GM12878 (cell line): ENCODE results near the gene MIF. TPM values are rescaled to one million over a fixed set of nuclear protein-coding genes. Genes with fewer than 3 reads are reported as not detected.

Experiments used
- polyA plus RNA-seq, 11 experiments: library from polyadenylated mRNA; depleted of rRNA in 4 of 11; unstranded in 6 of 11; stranded (reverse) in 5 of 11; fragments of >200 nt; fragmentation: Nextera tagmentation in 4 of 11; fragmentation: Illumina TruSeq in 1 of 11; extraction: Ambion mirVana in 4 of 11; extraction: Trizol in 1 of 11; gene quantifications; 1 replicate in 1 of 11; 2 replicates in 10 of 11; pipeline versions ENCODE4 v1.2.1 to v1.2.3, GENCODE V29; 2011 to 2016; ENCODE audit warnings: inconsistent platforms in 2 of 11, missing spikeins in 2 of 11, low read depth in 1 of 11
- small RNA-seq: library from RNA; depleted of rRNA; stranded (forward); fragments of <200 nt; gene quantifications from one replicate; pipeline ENCODE3, GENCODE V24; 2014
- total RNA-seq, 4 experiments: library from RNA; depleted of rRNA in 3 of 4; stranded (reverse); fragments of >200 nt in 3 of 4; fragmentation: Illumina TruSeq in 1 of 4; extraction: Trizol in 1 of 4; gene quantifications; 2 replicates each; pipeline versions ENCODE4 v1.2.1 to v1.2.3, GENCODE V29; 2013 to 2021

The MIF gene
- total and polyA plus RNA-seq, 10 of the 15 experiments (the other 5 are each of a cell fraction or from before 2014, with no cell fraction given), result 37.7 to 2,972 (median 766) TPM

Small RNA genes lying within 50 kb of the gene (small RNA-seq; reads per million reads assigned to genes)
- gene RN7SL268P, result not detected

Other genes starting within 250 kb of the MIF start
Only the 7 nearest of the 15 such genes appear.
- 167 and 177 TPM in 2 replicates for gene SMARCB1, start 107.4 kb upstream of the MIF start, total RNA-seq (2014; rRNA removed)
- 108 and 112 TPM in 2 replicates for gene SMARCB1, start 107.4 kb upstream of the MIF start, total RNA-seq (2014; rRNA removed; fragmentation: Illumina TruSeq; extraction: Trizol)
- 179 and 185 TPM in 2 replicates for gene SMARCB1, start 107.4 kb upstream of the MIF start, total RNA-seq (2021)
- 183 and 187 TPM in 2 replicates for gene SMARCB1, start 107.4 kb upstream of the MIF start, polyA plus RNA-seq (2011; rRNA removed)
- gene SMARCB1, start 107.4 kb upstream of the MIF start, polyA plus RNA-seq (2014; fragmentation: Illumina TruSeq; extraction: Trizol), result 130 and 198 TPM in 2 replicates
- gene SMARCB1, start 107.4 kb upstream of the MIF start, polyA plus RNA-seq (2014; fragmentation: Nextera tagmentation; extraction: Ambion mirVana), result 10 to 100 TPM in 1 of 2 experiments, 1 to 10 TPM in 1; 9.1 to 17.9 TPM
- 215 and 239 TPM in 2 replicates for gene SMARCB1, start 107.4 kb upstream of the MIF start, polyA plus RNA-seq (2014; rRNA removed)
- 100 to 1,000 TPM; 192 to 207 TPM for gene SMARCB1, start 107.4 kb upstream of the MIF start, polyA plus RNA-seq (2016; fragmentation: Nextera tagmentation; extraction: Ambion mirVana)
- gene DERL3, start 55.4 kb upstream of the MIF start, total RNA-seq (2014; rRNA removed), result 14.6 and 21.0 TPM in 2 replicates
- gene DERL3, start 55.4 kb upstream of the MIF start, total RNA-seq (2014; rRNA removed; fragmentation: Illumina TruSeq; extraction: Trizol), result 8.7 and 9.4 TPM in 2 replicates
- gene DERL3, start 55.4 kb upstream of the MIF start, total RNA-seq (2021), result 17.4 and 19.4 TPM in 2 replicates
- gene DERL3, start 55.4 kb upstream of the MIF start, polyA plus RNA-seq (2011; rRNA removed), result 2.1 and 5.2 TPM in 2 replicates
- gene DERL3, start 55.4 kb upstream of the MIF start, polyA plus RNA-seq (2014; fragmentation: Illumina TruSeq; extraction: Trizol), result 2.3 and 7.4 TPM in 2 replicates
- 1 to 10 TPM; 4.1 to 6.4 TPM for gene DERL3, start 55.4 kb upstream of the MIF start, polyA plus RNA-seq (2014; fragmentation: Nextera tagmentation; extraction: Ambion mirVana)
- 28.1 and 29.7 TPM in 2 replicates for gene DERL3, start 55.4 kb upstream of the MIF start, polyA plus RNA-seq (2014; rRNA removed)
- 10 to 100 TPM; 49.1 to 52.4 TPM for gene DERL3, start 55.4 kb upstream of the MIF start, polyA plus RNA-seq (2016; fragmentation: Nextera tagmentation; extraction: Ambion mirVana)
- 10.5 and 13.0 TPM in 2 replicates for gene SLC2A11, start 36.5 kb upstream of the MIF start, total RNA-seq (2014; rRNA removed)
- gene SLC2A11, start 36.5 kb upstream of the MIF start, total RNA-seq (2014; rRNA removed; fragmentation: Illumina TruSeq; extraction: Trizol), result 8.1 and 8.9 TPM in 2 replicates
- 12.2 and 15.7 TPM in 2 replicates for gene SLC2A11, start 36.5 kb upstream of the MIF start, total RNA-seq (2021)
- 7.5 and 8.4 TPM in 2 replicates for gene SLC2A11, start 36.5 kb upstream of the MIF start, polyA plus RNA-seq (2011; rRNA removed)
- gene SLC2A11, start 36.5 kb upstream of the MIF start, polyA plus RNA-seq (2014; fragmentation: Illumina TruSeq; extraction: Trizol), result 8.6 and 13.3 TPM in 2 replicates
- 1 to 10 TPM in 1 of 2 experiments, under 1 TPM in 1; 0.98 to 2.9 TPM for gene SLC2A11, start 36.5 kb upstream of the MIF start, polyA plus RNA-seq (2014; fragmentation: Nextera tagmentation; extraction: Ambion mirVana)
- gene SLC2A11, start 36.5 kb upstream of the MIF start, polyA plus RNA-seq (2014; rRNA removed), result 17.7 and 18.3 TPM in 2 replicates
- 1 to 10 TPM; 8.0 TPM for gene SLC2A11, start 36.5 kb upstream of the MIF start, polyA plus RNA-seq (2016; fragmentation: Nextera tagmentation; extraction: Ambion mirVana)
- gene GSTT2B, start 66.8 kb downstream of the MIF start, total RNA-seq (2014; rRNA removed), result not detected in 2 replicates
- gene GSTT2B, start 66.8 kb downstream of the MIF start, total RNA-seq (2014; rRNA removed; fragmentation: Illumina TruSeq; extraction: Trizol), result not detected in 2 replicates
- 0.21 TPM in 1 of 2 replicates, not detected in the other for gene GSTT2B, start 66.8 kb downstream of the MIF start, total RNA-seq (2021)
- gene GSTT2B, start 66.8 kb downstream of the MIF start, polyA plus RNA-seq (2011; rRNA removed), result 0.15 TPM in 1 of 2 replicates, not detected in the other
- gene GSTT2B, start 66.8 kb downstream of the MIF start, polyA plus RNA-seq (2014; fragmentation: Illumina TruSeq; extraction: Trizol), result not detected in 2 replicates
- gene GSTT2B, start 66.8 kb downstream of the MIF start, polyA plus RNA-seq (2014; fragmentation: Nextera tagmentation; extraction: Ambion mirVana), result not detected
- gene GSTT2B, start 66.8 kb downstream of the MIF start, polyA plus RNA-seq (2014; rRNA removed), result not detected in 2 replicates
- gene GSTT2B, start 66.8 kb downstream of the MIF start, polyA plus RNA-seq (2016; fragmentation: Nextera tagmentation; extraction: Ambion mirVana), result under 1 TPM in 1 of 2 experiments, not detected in 1; 0.29 TPM
- gene DDTL, start 72.5 kb downstream of the MIF start, total RNA-seq (2014; rRNA removed), result 1.4 and 1.7 TPM in 2 replicates
- not detected in 2 replicates for gene DDTL, start 72.5 kb downstream of the MIF start, total RNA-seq (2014; rRNA removed; fragmentation: Illumina TruSeq; extraction: Trizol)
- not detected in 2 replicates for gene DDTL, start 72.5 kb downstream of the MIF start, total RNA-seq (2021)
- gene DDTL, start 72.5 kb downstream of the MIF start, polyA plus RNA-seq (2011; rRNA removed), result 0.05 TPM in 1 of 2 replicates, not detected in the other
- not detected in 2 replicates for gene DDTL, start 72.5 kb downstream of the MIF start, polyA plus RNA-seq (2014; fragmentation: Illumina TruSeq; extraction: Trizol)
- gene DDTL, start 72.5 kb downstream of the MIF start, polyA plus RNA-seq (2014; fragmentation: Nextera tagmentation; extraction: Ambion mirVana), result 1 to 10 TPM in 1 of 2 experiments, under 1 TPM in 1; 0.74 to 2.2 TPM
- 0.83 and 2.2 TPM in 2 replicates for gene DDTL, start 72.5 kb downstream of the MIF start, polyA plus RNA-seq (2014; rRNA removed)
- 1 to 10 TPM; 3.8 to 4.0 TPM for gene DDTL, start 72.5 kb downstream of the MIF start, polyA plus RNA-seq (2016; fragmentation: Nextera tagmentation; extraction: Ambion mirVana)
- gene DDT, start 80.1 kb downstream of the MIF start, total RNA-seq (2014; rRNA removed), result 245 and 263 TPM in 2 replicates
- 55.1 and 56.5 TPM in 2 replicates for gene DDT, start 80.1 kb downstream of the MIF start, total RNA-seq (2014; rRNA removed; fragmentation: Illumina TruSeq; extraction: Trizol)
- 177 and 181 TPM in 2 replicates for gene DDT, start 80.1 kb downstream of the MIF start, total RNA-seq (2021)
- gene DDT, start 80.1 kb downstream of the MIF start, polyA plus RNA-seq (2011; rRNA removed), result 262 and 263 TPM in 2 replicates
- 17.6 and 33.0 TPM in 2 replicates for gene DDT, start 80.1 kb downstream of the MIF start, polyA plus RNA-seq (2014; fragmentation: Illumina TruSeq; extraction: Trizol)
- 10 to 100 TPM; 25.1 to 70.2 TPM for gene DDT, start 80.1 kb downstream of the MIF start, polyA plus RNA-seq (2014; fragmentation: Nextera tagmentation; extraction: Ambion mirVana)
- gene DDT, start 80.1 kb downstream of the MIF start, polyA plus RNA-seq (2014; rRNA removed), result 408 and 473 TPM in 2 replicates
- 100 to 1,000 TPM; 227 to 244 TPM for gene DDT, start 80.1 kb downstream of the MIF start, polyA plus RNA-seq (2016; fragmentation: Nextera tagmentation; extraction: Ambion mirVana)
- not detected in 2 replicates for gene GSTT2, start 85.8 kb downstream of the MIF start, total RNA-seq (2014; rRNA removed)
- gene GSTT2, start 85.8 kb downstream of the MIF start, total RNA-seq (2014; rRNA removed; fragmentation: Illumina TruSeq; extraction: Trizol), result not detected in 2 replicates
- gene GSTT2, start 85.8 kb downstream of the MIF start, total RNA-seq (2021), result not detected in 2 replicates
- not detected in 2 replicates for gene GSTT2, start 85.8 kb downstream of the MIF start, polyA plus RNA-seq (2011; rRNA removed)
- not detected in 2 replicates for gene GSTT2, start 85.8 kb downstream of the MIF start, polyA plus RNA-seq (2014; fragmentation: Illumina TruSeq; extraction: Trizol)
- not detected for gene GSTT2, start 85.8 kb downstream of the MIF start, polyA plus RNA-seq (2014; fragmentation: Nextera tagmentation; extraction: Ambion mirVana)
- not detected in 2 replicates for gene GSTT2, start 85.8 kb downstream of the MIF start, polyA plus RNA-seq (2014; rRNA removed)
- not detected for gene GSTT2, start 85.8 kb downstream of the MIF start, polyA plus RNA-seq (2016; fragmentation: Nextera tagmentation; extraction: Ambion mirVana)